SW480 (cell line): ENCODE data around the gene RASAL3.
A peak's percentile ranks its signal among the peaks of the same experiment; 100 is the strongest.
"Not testable (repeated sequence)": the region's sequence is repeated elsewhere in the genome, so short reads cannot be mapped to it uniquely, and the experiment has no call there.

Experiments used
- DNase-seq: peaks from one replicate; pipeline ENCODE4 v3.0.0-alpha.2; 2016; ENCODE audit warnings: low spot score

The RASAL3 gene

GRCh38 chr19:15418579-15419412, 45.5 kb downstream of the RASAL3 start, which contains the start of gene AKAP8L:
Gene AKAP8L (minus strand): TSS chr19:15418988. CDS start chr19:15418923, 65 bp downstream.
- peak; percentile 100 for DNase-seq

DNA sequence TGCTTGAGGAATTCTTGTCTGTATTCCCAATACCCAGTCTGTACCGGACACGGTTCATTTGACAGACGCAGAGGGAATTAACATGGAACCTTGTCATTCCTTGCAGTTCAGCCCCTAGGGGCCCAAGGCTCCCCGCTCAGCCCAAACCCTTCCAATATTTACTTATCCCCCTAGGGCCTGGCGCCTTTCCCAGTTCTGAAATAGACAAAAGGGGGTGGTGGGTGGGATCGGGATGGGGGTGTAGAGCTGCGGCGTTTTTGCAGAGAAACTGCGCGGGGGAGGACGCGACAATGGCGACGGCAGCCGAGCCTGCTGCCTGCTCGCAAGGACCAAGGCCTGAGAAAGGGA, 46.1 kb downstream of the RASAL3 start:
- DNase-seq, result no peak

- no peak for DNase-seq
Observed at GRCh38 chr19:15417699-15418098, 46.6 kb downstream of the RASAL3 start.

GRCh38 chr19:15412832-15413231, 51.5 kb downstream of the RASAL3 start:
- DNase-seq, result no peak

DNA sequence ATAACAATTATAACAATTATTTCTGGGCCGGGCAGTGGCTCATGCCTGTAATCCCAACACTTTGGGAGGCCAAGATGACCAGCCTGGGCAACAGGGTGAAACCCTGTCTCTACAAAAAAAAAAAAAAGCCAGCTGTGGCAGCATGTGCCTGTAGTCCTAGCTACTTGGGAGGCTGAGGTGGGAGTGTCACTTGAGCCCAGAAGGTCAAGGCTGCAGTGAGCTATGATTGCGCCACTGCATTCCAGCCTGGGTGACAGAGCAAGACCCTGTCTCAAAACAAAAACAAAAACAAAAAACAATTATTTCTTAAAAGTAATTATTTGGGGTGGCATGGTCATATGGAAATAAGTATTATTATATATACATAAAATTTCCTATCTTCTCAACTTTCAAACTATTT, 53.0 kb downstream of the RASAL3 start:
- not testable (repeated sequence) for DNase-seq

DNA sequence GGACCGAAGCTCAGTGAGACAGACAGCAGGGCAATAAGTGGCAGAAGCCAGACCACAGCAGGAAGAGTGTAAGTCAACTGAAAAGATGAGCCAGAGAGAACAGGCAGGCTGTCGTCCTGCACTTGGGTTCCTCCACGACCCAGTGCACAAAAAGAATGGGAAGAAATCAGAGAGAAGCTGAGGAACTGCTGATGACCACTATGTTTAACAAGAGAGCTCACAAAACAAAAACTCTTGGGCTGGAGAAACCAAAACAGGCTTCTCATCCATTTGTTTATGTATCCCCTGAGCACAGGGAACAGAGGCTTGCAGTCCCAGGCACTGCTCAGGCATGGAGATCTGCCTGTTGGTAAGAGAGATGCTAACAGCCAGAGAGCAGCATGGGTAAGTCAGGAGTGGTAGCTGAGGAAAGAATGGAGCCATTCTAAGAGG, 59.5 kb downstream of the RASAL3 start:
- DNase-seq, result no peak

DNA sequence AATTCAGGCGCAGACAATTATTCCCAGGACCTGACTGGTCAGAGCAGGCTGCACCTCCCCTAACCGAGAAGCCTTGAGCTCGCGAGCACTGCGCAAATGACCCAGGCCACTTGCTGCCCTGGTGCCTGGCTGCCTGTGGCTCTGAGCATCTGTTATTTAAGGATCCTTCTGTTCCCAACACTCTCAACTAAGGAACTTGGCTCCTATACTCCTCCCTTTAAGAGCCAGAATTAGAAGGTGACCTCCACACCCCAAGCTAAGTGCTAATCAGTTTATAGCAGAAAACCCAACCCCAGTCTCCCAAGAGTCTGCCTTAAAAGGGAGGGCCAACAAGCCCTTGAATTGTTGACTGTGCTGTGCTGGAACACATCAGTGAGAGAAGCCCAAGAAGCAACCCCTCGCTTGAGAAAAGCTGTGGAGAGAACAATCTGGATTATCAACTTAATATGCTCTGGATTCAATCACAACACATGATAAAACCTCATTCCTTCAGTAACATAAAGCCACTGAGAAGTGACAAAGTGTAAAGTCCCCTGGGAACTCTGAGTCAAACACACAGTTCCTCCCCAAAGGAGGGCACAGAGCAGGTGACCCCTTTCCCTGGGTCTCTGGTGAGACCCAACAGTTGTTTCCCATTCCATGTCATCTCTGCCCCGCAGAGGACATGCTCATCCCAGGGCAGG, 60.1 kb downstream of the RASAL3 start:
- DNase-seq, result no peak

DNA sequence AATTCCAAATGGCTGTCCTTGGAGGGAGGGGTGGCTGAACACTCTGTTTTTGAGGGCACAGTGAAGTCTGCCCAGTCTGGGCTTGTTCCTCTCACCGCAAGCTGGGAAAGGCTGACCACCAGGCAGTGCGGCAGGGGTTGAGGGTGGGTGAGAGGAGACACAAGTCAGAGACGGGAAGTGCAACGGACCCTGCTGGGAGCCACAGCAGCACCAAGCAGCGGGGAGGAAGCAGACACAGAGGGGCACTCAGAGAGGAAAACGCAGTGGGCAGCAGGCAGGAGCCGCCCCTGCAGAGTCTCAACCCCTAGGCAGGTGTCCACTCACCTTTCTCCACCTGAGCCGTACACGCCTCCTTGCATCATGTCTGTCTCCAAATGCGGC, 61.2 kb downstream of the RASAL3 start:
- DNase-seq, result no peak

DNA sequence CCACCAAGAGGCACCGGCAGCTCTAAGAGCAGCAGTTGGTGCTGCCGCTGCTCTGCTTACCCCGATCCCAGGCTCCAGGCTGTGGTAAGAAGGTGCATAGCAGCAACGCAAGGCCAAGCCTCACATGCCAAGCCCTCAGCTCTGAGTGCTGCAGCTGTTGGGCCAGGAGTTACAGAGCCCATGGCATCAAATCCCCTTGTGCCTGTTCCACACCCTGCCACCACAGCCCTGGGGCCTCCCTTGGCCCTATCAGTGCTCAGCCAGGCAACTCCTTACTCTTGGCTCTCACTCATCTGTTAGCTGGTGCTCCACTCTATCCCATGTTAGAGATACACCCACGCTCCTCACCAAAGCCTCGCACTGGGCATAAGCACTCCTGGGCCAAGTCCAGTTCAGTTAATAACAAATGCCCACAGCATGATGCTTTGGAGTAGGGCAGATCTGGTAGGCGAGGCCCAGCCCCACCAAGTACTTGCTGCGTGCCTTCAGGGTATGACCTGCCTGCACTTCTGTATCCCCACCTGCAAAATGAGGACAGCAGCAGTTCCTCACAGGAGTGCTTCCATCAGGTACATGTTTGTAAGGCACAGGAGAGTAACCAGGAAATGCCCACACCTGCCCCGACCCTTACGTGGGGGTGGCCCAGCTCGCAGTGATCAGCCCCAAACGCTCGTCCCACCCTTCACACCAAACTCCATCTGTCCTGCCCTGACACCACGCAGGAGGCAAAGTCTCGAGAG, 61.8 kb downstream of the RASAL3 start:
- DNase-seq, result no peak
